EL (cell line): ENCODE data around the gene PYDC1.
"Not testable (repeated sequence)": the region's sequence is repeated elsewhere in the genome, so short reads cannot be mapped to it uniquely, and the experiment has no call there.

Source experiments
- DNase-seq: peaks from one replicate; pipeline ENCODE4 v3.0.0-alpha.2; 2016

Gene PYDC1

GRCh38 chr16:31216422-31217135, at the start of gene PYDC1:
Gene PYDC1, minus strand, starts transcription at chr16:31217135. Its CDS starts 107 bp downstream, at chr16:31217028.
- no peak for DNase-seq

- DNase-seq: peak; percentile 69
Observed at GRCh38 chr16:31265329-31266245, 48.7 kb upstream of the PYDC1 start.

- no peak for DNase-seq
Observed at GRCh38 chr16:31262084-31262483, 45.1 kb upstream of the PYDC1 start.

- no peak for DNase-seq
Observed at GRCh38 chr16:31260136-31260931, 43.4 kb upstream of the PYDC1 start.

GRCh38 chr16:31258366-31258765, 41.4 kb upstream of the PYDC1 start:
- no peak for DNase-seq

- no peak for DNase-seq
Observed at GRCh38 chr16:31256466-31256865, 39.5 kb upstream of the PYDC1 start.

GRCh38 chr16:31253642-31254045, 36.7 kb upstream of the PYDC1 start:
- no peak for DNase-seq

GRCh38 chr16:31251435-31251834, 34.5 kb upstream of the PYDC1 start:
- no peak for DNase-seq

- DNase-seq: no peak
Observed at GRCh38 chr16:31250782-31251384, 33.9 kb upstream of the PYDC1 start.

- no peak for DNase-seq
Observed at GRCh38 chr16:31248344-31248743, 31.4 kb upstream of the PYDC1 start.

GRCh38 chr16:31246296-31246695, 29.4 kb upstream of the PYDC1 start:
- DNase-seq: no peak

- DNase-seq: not testable (repeated sequence)
Observed at GRCh38 chr16:31245598-31245997, 28.7 kb upstream of the PYDC1 start.

- DNase-seq: no peak
Observed at GRCh38 chr16:31243734-31244670, 27.1 kb upstream of the PYDC1 start.

- DNase-seq: no peak
Observed at GRCh38 chr16:31242206-31242605, 25.3 kb upstream of the PYDC1 start.

- no peak for DNase-seq
Observed at GRCh38 chr16:31238041-31238440, 21.1 kb upstream of the PYDC1 start.

GRCh38 chr16:31229501-31229900, 12.6 kb upstream of the PYDC1 start:
- no peak for DNase-seq

GRCh38 chr16:31228206-31228605, 11.3 kb upstream of the PYDC1 start:
- DNase-seq: no peak

- no peak for DNase-seq
Observed at GRCh38 chr16:31225193-31225592, 8.3 kb upstream of the PYDC1 start.

- no peak for DNase-seq
Observed at GRCh38 chr16:31224092-31224955, 7.4 kb upstream of the PYDC1 start.

- DNase-seq: no peak
Observed at GRCh38 chr16:31223044-31223443, 6.1 kb upstream of the PYDC1 start.
